ENCODE results near the gene SULT1A2. TPM values are rescaled to one million over a fixed set of nuclear protein-coding genes. Genes with fewer than 3 reads are reported as not detected.
"Not testable (repeated sequence)": the region's sequence is repeated elsewhere in the genome, so short reads cannot be mapped to it uniquely, and the experiment has no call there.

The SULT1A2 gene
- total and polyA plus RNA-seq, 2 of the 8 experiments (the other 6 are each of a cell fraction or from before 2014, with no cell fraction given): 0.29 to 0.35 TPM

DNA sequence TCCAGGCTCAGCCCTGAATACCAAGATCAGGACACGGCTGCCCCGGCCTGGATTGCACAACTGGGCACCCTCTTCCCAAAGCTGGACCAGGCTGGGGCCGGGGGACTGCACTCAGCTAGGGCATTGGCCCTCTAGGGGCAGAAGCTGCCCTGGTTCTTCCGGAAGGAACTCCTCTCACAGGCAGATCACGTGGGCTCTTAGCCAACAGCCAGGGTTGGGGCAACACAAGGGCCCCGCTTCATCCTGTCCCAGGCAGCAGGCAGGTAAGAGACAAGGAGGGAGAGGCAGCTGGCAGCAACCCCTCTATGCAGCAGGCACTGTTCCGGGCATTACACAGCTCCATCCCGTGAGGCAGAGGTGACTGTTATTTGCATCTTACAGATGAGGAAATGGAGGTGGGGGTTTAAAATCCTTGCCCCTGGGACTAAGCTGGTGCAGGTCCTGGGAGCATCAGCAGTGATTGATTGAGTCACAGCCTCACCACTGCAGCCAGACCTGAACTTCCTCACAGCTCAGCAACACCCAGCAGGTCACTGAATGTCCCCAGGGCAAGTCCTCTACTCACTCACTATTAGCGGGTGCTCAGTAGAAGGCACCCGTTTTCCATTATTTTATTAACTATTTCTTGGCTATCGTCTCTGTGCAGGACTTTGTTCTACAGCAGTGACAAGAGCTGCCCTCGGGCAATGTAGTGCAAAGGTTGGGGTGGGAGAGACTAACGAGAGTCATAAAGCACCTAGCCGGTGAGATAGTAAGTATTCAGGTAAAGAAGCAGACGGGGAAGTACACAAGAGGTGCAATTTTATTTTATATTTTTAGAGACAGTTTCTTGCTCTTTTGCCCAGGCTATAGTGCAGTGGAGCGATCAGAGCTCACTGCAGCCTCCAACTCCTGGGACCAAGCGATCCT, 2.8 kb upstream of the SULT1A2 start:
- POLR2A ChIA-PET (ENCODE audit: partially characterized antibody); FAIRE-seq: not testable (repeated sequence)

More for the DNA sequence above, 2.8 kb upstream of the SULT1A2 start:
- H3K79me1 ChIP-seq (ENCODE audit: low read depth, low read length); H3K9ac ChIP-seq (replicated peaks in 1 of 4; ENCODE audit: extremely low read depth in 1 of 4, low read depth in 3 of 4, low read length in 3 of 4); DNase-seq (ENCODE audit: low read depth in 1 of 2, low spot score in 2 of 2); H2BK12ac ChIP-seq (ENCODE audit: low read depth, low read length); H3K36me3 ChIP-seq (ENCODE audit: control insufficient read depth in 2 of 4, insufficient read depth in 4 of 4, low read length in 3 of 4); H3K23ac ChIP-seq (ENCODE audit: insufficient read length); H4K5ac ChIP-seq (ENCODE audit: insufficient read length, low read depth, low read length); H3K4me3 ChIP-seq (ENCODE audit: extremely low read depth in 1 of 4, insufficient read depth in 2 of 4, low read depth in 3 of 4, low read length in 4 of 4); H3K79me2 ChIP-seq (ENCODE audit: control insufficient read depth in 1 of 2, insufficient read depth in 2 of 2, low read length in 2 of 2); H4K20me1 ChIP-seq (replicated peaks in 1 of 2; ENCODE audit: control insufficient read depth in 1 of 2, insufficient read depth in 2 of 2, low read length in 2 of 2); H3K9me3 ChIP-seq (ENCODE audit: insufficient read depth in 2 of 2, low read depth in 1 of 2, low read length in 1 of 2); H4K91ac ChIP-seq (replicated peaks; ENCODE audit: insufficient read length, low read length); H2BK20ac ChIP-seq (ENCODE audit: low read length); H3K18ac ChIP-seq (ENCODE audit: extremely low read depth, low read length); H3K14ac ChIP-seq (ENCODE audit: insufficient read length); H3K4ac ChIP-seq (replicated peaks; ENCODE audit: insufficient read length, low read depth, low read length); H3K27ac ChIP-seq (ENCODE audit: low read depth, low read length); H2BK5ac ChIP-seq (ENCODE audit: low read depth, low read length); H3K23me2 ChIP-seq (ENCODE audit: low read depth, low read length); H2AFZ ChIP-seq (ENCODE audit: low read length); CTCF ChIA-PET (ENCODE audit: partially characterized antibody); H2BK15ac ChIP-seq (ENCODE audit: low read length); H2AK5ac ChIP-seq (ENCODE audit: low read depth, low read length); H2BK120ac ChIP-seq (replicated peaks; ENCODE audit: low read depth, low read length); H3K56ac ChIP-seq (replicated peaks; ENCODE audit: insufficient read length, low read depth, low read length); H4K8ac ChIP-seq (ENCODE audit: extremely low read depth, insufficient read depth, low read length); H3K4me2 ChIP-seq (ENCODE audit: insufficient read depth in 1 of 2, low read depth in 2 of 2, low read length in 2 of 2); H3K27me3 ChIP-seq (replicated peaks in 1 of 4; ENCODE audit: control insufficient read depth in 3 of 4, extremely low read depth in 1 of 4, insufficient read depth in 3 of 4, low read length in 3 of 4): not testable (repeated sequence)
- H3K4me1 ChIP-seq (replicated peaks in 1 of 4; ENCODE audit: control insufficient read depth in 3 of 4, insufficient read depth in 4 of 4, low read length in 3 of 4): peaks cover 2 to 15% (median 7%) of the 10 kb centered on the region in 4 experiments
- no CpG with 5 or more reads among the region's 17 CpGs for WGBS, 2 experiments (ENCODE audit: extremely low coverage in 1 of 2, insufficient coverage in 1 of 2, insufficient read length in 1 of 2, insufficient replicate concordance in 2 of 2, low coverage in 1 of 2, low lambda C conversion rate in 2 of 2, missing lambda C conversion rate in 1 of 2)

Data from H1 (cell line).